Neural crest cell (in vitro differentiated cells): ENCODE results near the gene TM4SF20. TPM values are rescaled to one million over a fixed set of nuclear protein-coding genes. Genes with fewer than 3 reads are reported as not detected.

Experiments
- DNase-seq: peaks from one replicate; pipeline ENCODE4 v3.0.0; 2021; ENCODE audit warnings: low read depth, mixed read lengths, low spot score
- H3K27ac Mint-ChIP-seq: one replicate; pipeline ENCODE4 v1.8.0; 2021; ENCODE audit warnings: mild to moderate bottlenecking, mixed read lengths; ENCODE audit not compliant: unreplicated experiment
- H3K27me3 Mint-ChIP-seq: 2 replicates; pipeline ENCODE4 v1.8.0; 2021; ENCODE audit warnings: low read depth, mild to moderate bottlenecking, mixed read lengths
- H3K36me3 Mint-ChIP-seq: 2 replicates; pipeline ENCODE4 v1.8.0; 2021; ENCODE audit warnings: low read depth, mild to moderate bottlenecking, mixed read lengths
- H3K4me1 Mint-ChIP-seq: 2 replicates; pipeline ENCODE4 v1.8.0; 2021; ENCODE audit warnings: mixed read lengths
- H3K4me3 Mint-ChIP-seq: one replicate; pipeline ENCODE4 v1.8.0; 2021; ENCODE audit warnings: mild to moderate bottlenecking, mixed read lengths
- H3K9me3 Mint-ChIP-seq: 2 replicates; pipeline ENCODE4 v1.8.0; 2021; ENCODE audit warnings: mixed read lengths
- CTCF ChIP-seq: fragments of 200-600 bp; sonication (generic); conservative IDR thresholded peaks from 2 replicates; pipeline ENCODE4 v1.5.0; 2021; ENCODE audit warnings: antibody characterized with exemption, mild to moderate bottlenecking
- total RNA-seq: library from RNA; stranded (reverse); gene quantifications from 2 replicates; pipeline ENCODE4 v1.2.1, GENCODE V29; 2021

TM4SF20 gene
- total RNA-seq, 1 donor from 2014 or later = not detected

- TF ChIP-seq CTCF = no peak
- Mint-ChIP-seq H3K4me3 (no peak overlapping the region), H3K9me3 (no peaks in the 10 kb centered on the region), H3K4me1 (peaks cover 7% of the 10 kb centered on the region), H3K27ac (no peak overlapping the region), H3K36me3 (no peaks in the 10 kb centered on the region), H3K27me3 (no peaks in the 10 kb centered on the region)
- no peak for DNase-seq
Observed at GRCh38 chr2:227395556-227395955, 16.4 kb upstream of the TM4SF20 start.

DNA sequence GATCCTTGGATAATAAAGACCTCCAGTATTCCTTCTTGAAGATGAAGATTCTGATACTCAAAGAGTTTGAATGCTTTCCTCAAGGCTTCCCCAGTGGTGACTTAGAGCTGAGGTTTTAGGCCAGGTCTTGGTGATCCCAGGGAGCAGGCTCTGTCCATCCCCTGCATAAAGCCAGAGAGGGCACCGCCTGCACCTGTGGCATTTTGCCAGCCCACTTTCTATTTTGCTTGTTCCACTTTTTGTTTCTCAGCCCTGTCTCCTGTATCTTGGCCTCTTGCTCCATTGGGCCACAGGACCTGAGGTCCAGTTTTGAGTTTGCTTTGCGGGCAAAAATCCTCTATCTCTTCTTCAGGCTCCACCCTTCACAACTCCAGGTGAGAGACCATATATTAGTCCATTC lies 15.3 kb upstream of the TM4SF20 start:
- no peak overlapping the region for H3K4me3 Mint-ChIP-seq
- H3K4me1 Mint-ChIP-seq = peaks cover 7% of the 10 kb centered on the region
- no peak overlapping the region for H3K27ac Mint-ChIP-seq
- no peaks in the 10 kb centered on the region for H3K27me3 Mint-ChIP-seq
- TF ChIP-seq CTCF = no peak
- no peaks in the 10 kb centered on the region for H3K36me3 Mint-ChIP-seq
- H3K9me3 Mint-ChIP-seq = no peaks in the 10 kb centered on the region
- no peak for DNase-seq

- no peak for TF ChIP-seq CTCF
- no peak for DNase-seq
- Mint-ChIP-seq H3K27ac (no peak overlapping the region), H3K36me3 (no peaks in the 10 kb centered on the region), H3K4me1 (peaks cover 7% of the 10 kb centered on the region), H3K9me3 (no peaks in the 10 kb centered on the region), H3K27me3 (no peaks in the 10 kb centered on the region), H3K4me3 (no peak overlapping the region)
Observed at GRCh38 chr2:227390468-227391256, 11.6 kb upstream of the TM4SF20 start.

DNA sequence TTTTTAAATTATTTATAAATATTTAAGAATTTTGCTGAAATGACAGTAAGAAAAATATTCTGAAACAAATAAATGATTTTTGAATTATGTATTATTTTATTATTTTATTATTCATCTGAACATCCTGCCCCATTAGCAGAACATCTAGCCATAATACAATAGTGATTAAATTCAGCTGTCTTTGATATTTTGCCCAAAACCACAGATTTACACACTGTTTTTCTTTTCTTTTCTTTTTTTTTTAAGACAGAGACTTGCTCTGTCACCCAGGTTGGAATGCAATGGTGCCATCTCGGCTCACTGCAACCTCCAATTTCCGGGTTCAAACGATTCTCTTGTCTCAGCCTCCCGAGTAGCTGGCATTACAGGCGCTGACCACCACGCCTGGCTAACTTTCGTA lies 10.6 kb upstream of the TM4SF20 start:
- no peak for TF ChIP-seq CTCF
- Mint-ChIP-seq H3K36me3 (no peaks in the 10 kb centered on the region), H3K4me3 (no peak overlapping the region), H3K4me1 (peaks cover 7% of the 10 kb centered on the region), H3K27ac (no peak overlapping the region), H3K9me3 (no peaks in the 10 kb centered on the region), H3K27me3 (no peaks in the 10 kb centered on the region)
- no peak for DNase-seq

DNA sequence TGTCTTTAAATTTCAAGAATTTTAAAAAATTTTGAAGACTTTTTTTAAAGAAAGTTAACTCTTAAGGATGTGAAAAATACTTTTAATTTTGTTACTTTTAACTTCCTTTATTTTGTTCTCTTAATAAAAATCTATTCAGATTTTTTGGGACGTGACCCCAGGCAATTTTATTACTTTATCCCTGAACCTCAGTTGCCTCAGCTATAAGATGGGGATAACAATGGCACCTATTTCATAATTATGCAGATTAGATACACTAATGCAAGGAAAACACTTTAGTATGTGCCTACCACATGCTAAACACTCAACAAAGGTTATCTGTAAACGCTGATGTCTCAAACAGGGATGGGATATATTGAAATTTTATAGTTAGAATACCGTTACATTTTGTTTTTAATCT lies 10.1 kb upstream of the TM4SF20 start:
- no peak overlapping the region for H3K27ac Mint-ChIP-seq
- no peak overlapping the region for H3K4me3 Mint-ChIP-seq
- H3K36me3 Mint-ChIP-seq = no peaks in the 10 kb centered on the region
- peaks cover 7% of the 10 kb centered on the region for H3K4me1 Mint-ChIP-seq
- H3K9me3 Mint-ChIP-seq = no peaks in the 10 kb centered on the region
- no peaks in the 10 kb centered on the region for H3K27me3 Mint-ChIP-seq
- DNase-seq = no peak
- TF ChIP-seq CTCF = no peak
